Endothelial cell of umbilical vein (primary cell): ENCODE data around the gene FBN3. TPM values are rescaled to one million over a fixed set of nuclear protein-coding genes. Genes with fewer than 3 reads are reported as not detected.

ENCODE experiments used
- BruUV-seq: library from RNA; stranded (reverse); fragments of 400-500 nt; replicated peaks from 2 replicates; lab custom pipeline; 2021; lab: Mats Ljungman, UMichigan
- CTCF ChIA-PET: fragments of 300-600, 350-600 bp; sonication (Branson Sonifier 250); formaldehyde crosslinking; loops from one replicate; lab custom pipeline; 2021; ENCODE audit warnings: antibody characterized with exemption, inconsistent platforms; lab: Charles Lee
- POLR2A ChIA-PET: fragments of 300-600, 350-600 bp; sonication (Branson Sonifier 250); formaldehyde crosslinking; loops from one replicate; lab custom pipeline; 2021; ENCODE audit warnings: antibody characterized with exemption, inconsistent platforms; lab: Charles Lee
- DNase-seq: peaks from one replicate; pipeline ENCODE4 v3.0.0-alpha.2; 2011; ENCODE audit warnings: low read depth, low spot score
- FAIRE-seq: peaks from 2 replicates; lab custom pipeline; 2011; peaks lifted over from hg19 to GRCh38; lab: Jason Lieb, UNC
- H2AFZ ChIP-seq: 2 replicates; pipeline ENCODE4 v1.6.0; 2012; ENCODE audit warnings: low read depth, low read length, control low read depth, inconsistent platforms
- H3K27ac ChIP-seq: 2 replicates; pipeline ENCODE4 v1.5.1; 2011; ENCODE audit warnings: low read depth, mild to moderate bottlenecking, control low read depth, low read length, moderate library complexity; ENCODE audit not compliant: insufficient read depth
- H3K27me3 ChIP-seq, 2 experiments: 2 replicates each; pipeline versions ENCODE4 v1.6.0 to v1.6.1; 2011; ENCODE audit warnings: low read length in 2 of 2, mixed read lengths in 1 of 2; ENCODE audit not compliant: control insufficient read depth in 2 of 2, insufficient read depth in 2 of 2
- H3K36me3 ChIP-seq, 2 experiments: 2 replicates in 1 of 2; 3 replicates in 1 of 2; pipeline ENCODE4 v1.5.1; 2011; ENCODE audit warnings: low read length in 2 of 2, mild to moderate bottlenecking in 1 of 2, moderate library complexity in 1 of 2; ENCODE audit not compliant: control insufficient read depth in 2 of 2, insufficient read depth in 2 of 2; ENCODE audit errors: extremely low read depth in 1 of 2
- H3K4me1 ChIP-seq: 3 replicates; pipeline ENCODE4 v1.5.1; 2011; ENCODE audit warnings: mild to moderate bottlenecking, low read length; ENCODE audit not compliant: control insufficient read depth, insufficient read depth; ENCODE audit errors: extremely low read depth
- H3K4me2 ChIP-seq: 2 replicates; pipeline ENCODE4 v1.6.1; 2011; ENCODE audit warnings: low read length, control low read depth, mixed read lengths; ENCODE audit not compliant: insufficient read depth
- H3K4me3 ChIP-seq, 3 experiments: fragments of 200-600 bp in 1 of 3; sonication (generic), shearing (Covaris generic) in 1 of 3; replicated peaks in 1 of 3; 2 replicates each; pipeline ENCODE4 v1.5.1; 2011 to 2016; ENCODE audit warnings: control low read depth in 3 of 3, low read length in 3 of 3, mild to moderate bottlenecking in 2 of 3, inconsistent platforms in 1 of 3, low read depth in 1 of 3, moderate library complexity in 1 of 3; ENCODE audit not compliant: insufficient read depth in 1 of 3
- H3K79me2 ChIP-seq: 2 replicates; pipeline ENCODE4 v1.6.0; 2012; ENCODE audit warnings: low read length, inconsistent platforms; ENCODE audit not compliant: control insufficient read depth, insufficient read depth
- H3K9ac ChIP-seq: replicated peaks from 2 replicates; pipeline ENCODE3; 2011; ENCODE audit warnings: low read length, control low read depth; ENCODE audit not compliant: insufficient read depth; ENCODE audit errors: extremely low read depth
- H3K9me1 ChIP-seq: replicated peaks from 3 replicates; pipeline ENCODE4 v1.6.0; 2011; ENCODE audit warnings: mild to moderate bottlenecking, low read length; ENCODE audit not compliant: control insufficient read depth, insufficient read depth; ENCODE audit errors: extremely low read depth
- H3K9me3 ChIP-seq: replicated peaks from 2 replicates; pipeline ENCODE4 v1.5.1; 2012; ENCODE audit warnings: low read length, inconsistent platforms; ENCODE audit not compliant: control insufficient read depth, insufficient read depth
- H4K20me1 ChIP-seq: replicated peaks from 2 replicates; pipeline ENCODE3; 2011; ENCODE audit warnings: mild to moderate bottlenecking, low read length; ENCODE audit not compliant: control insufficient read depth, insufficient read depth; ENCODE audit errors: extremely low read depth
- CTCF ChIP-seq, 2 donors: IDR thresholded peaks; 1 replicate in 1 of 2; 2 replicates in 1 of 2; pipeline ENCODE4 v1.5.1; 2011; ENCODE audit warnings: low read length in 2 of 2, mild to moderate bottlenecking in 2 of 2, moderate library complexity in 2 of 2, control low read depth in 1 of 2, inconsistent platforms in 1 of 2, low read depth in 1 of 2; ENCODE audit not compliant: insufficient read depth in 1 of 2; ENCODE audit errors: extremely low read depth in 1 of 2
- EZH2 ChIP-seq: IDR thresholded peaks from 2 replicates; pipeline ENCODE4 v1.6.1; 2012; ENCODE audit warnings: borderline replicate concordance, low read depth, mild to moderate bottlenecking, moderate library complexity, low read length, inconsistent platforms; ENCODE audit not compliant: severe bottlenecking
- FOS ChIP-seq: IDR thresholded peaks from 2 replicates; pipeline ENCODE4 v1.6.1; 2011; ENCODE audit warnings: mild to moderate bottlenecking, low read length, moderate library complexity, borderline replicate concordance; ENCODE audit not compliant: insufficient read depth
- GATA2 ChIP-seq: IDR thresholded peaks from 2 replicates; pipeline ENCODE4 v1.7.0; 2011; ENCODE audit warnings: low read depth, mild to moderate bottlenecking, moderate library complexity, mixed read lengths, low read length; ENCODE audit not compliant: insufficient read length, insufficient read depth
- JUN ChIP-seq: IDR thresholded peaks from 2 replicates; pipeline ENCODE4 v1.6.1; 2011; ENCODE audit warnings: borderline replicate concordance, low read depth; ENCODE audit not compliant: insufficient read length, insufficient read depth
- MAX ChIP-seq: IDR thresholded peaks from 2 replicates; pipeline ENCODE4 v1.6.1; 2011; ENCODE audit not compliant: insufficient read depth, insufficient read length
- MYC ChIP-seq: IDR thresholded peaks from one replicate; pipeline ENCODE4 v1.6.1; 2011; ENCODE audit warnings: mild to moderate bottlenecking, low read depth, low read length
- POLR2A ChIP-seq: IDR thresholded peaks from 2 replicates; pipeline ENCODE4 v1.6.1; 2012; ENCODE audit warnings: low read depth, mild to moderate bottlenecking, control low read depth, low read length
- POLR2AphosphoS5 ChIP-seq: IDR thresholded peaks from 2 replicates; pipeline ENCODE4 v1.6.1; 2012; ENCODE audit warnings: low read depth, mild to moderate bottlenecking, control low read depth, low read length, moderate library complexity; ENCODE audit not compliant: insufficient read depth
- dilution Hi-C: fragments of 300-500 bp; cut with MboI; formaldehyde crosslinking; loops from one replicate; pipeline ENCODE4 v1.15.0; 2019; ENCODE audit warnings: low sequenced_read_pairs; ENCODE audit not compliant: extremely low pct_ligation_motif_present
- intact Hi-C: fragments of 100-400 bp; cut with micrococcal nuclease; formaldehyde crosslinking; loops from one replicate; pipeline ENCODE4 v1.10.0; 2022
- polyA plus RNA-seq, 4 experiments: library from polyadenylated mRNA; depleted of rRNA in 3 of 4; stranded (reverse) in 3 of 4; unstranded in 1 of 4; fragments of >200 nt; gene quantifications; 2 replicates each; pipeline versions ENCODE4 v1.2.1 to v1.2.3, GENCODE V29; 2011 to 2012; ENCODE audit warnings: missing spikeins in 1 of 4
- total RNA-seq: library from RNA; stranded (reverse); gene quantifications from 2 replicates; pipeline ENCODE4 v1.2.3, GENCODE V29; 2021

The FBN3 gene
- total and polyA plus RNA-seq, 2 donors (not counting 3 experiments of a cell fraction or from before 2014, with no cell fraction given) = not detected

GRCh38 chr19:8116437-8117293, 32.7 kb downstream of the FBN3 start:
- dilution Hi-C loops (no loop called here), intact Hi-C loops (no loop called here)
- no peaks in the 10 kb centered on the region for H3K9me3 ChIP-seq
- no TSS peak for BruUV-seq
- no peak overlapping the region for H3K4me2 ChIP-seq
- H4K20me1 ChIP-seq = no peaks in the 10 kb centered on the region
- H3K27me3 ChIP-seq = no peaks in the 10 kb centered on the region
- H3K4me3 ChIP-seq = no peak overlapping the region
- TF ChIP-seq POLR2A (no peak), POLR2AphosphoS5 (no peak), EZH2 (no peak), CTCF (IDR thresholded peaks at IDR 0.05; ENCODE audit: extremely low read depth in 1 of 2, insufficient read depth in 1 of 2, low read depth in 1 of 2, low read length in 2 of 2) (no peak), FOS (no peak), GATA2 (no peak), MYC (no peak), MAX (no peak), JUN (no peak)
- ChIA-PET CTCF (no interaction called here), POLR2A (no interaction called here)
- no peak overlapping the region for H3K27ac ChIP-seq
- no peak overlapping the region for H3K9ac ChIP-seq
- no peaks in the 10 kb centered on the region for H3K4me1 ChIP-seq
- no peak overlapping the region for H2AFZ ChIP-seq
- H3K36me3 ChIP-seq = no peaks in the 10 kb centered on the region
- H3K79me2 ChIP-seq = no peaks in the 10 kb centered on the region
- H3K9me1 ChIP-seq = no peaks in the 10 kb centered on the region
- FAIRE-seq = no peak
- no peak for DNase-seq
